HFFc6 (cell line): ENCODE results near the gene ACSBG1. TPM values are rescaled to one million over a fixed set of nuclear protein-coding genes. Genes with fewer than 3 reads are reported as not detected.
A peak's percentile ranks its signal among the peaks of the same experiment; 100 is the strongest.

Source experiments
- DNase-seq: peaks from one replicate; pipeline ENCODE4 v3.0.0-alpha.2; 2018
- H3K27ac Mint-ChIP-seq: 2 replicates; pipeline ENCODE4 v1.8.0; 2020; ENCODE audit warnings: mild to moderate bottlenecking, mixed read lengths
- H3K27me3 Mint-ChIP-seq: 2 replicates; pipeline ENCODE4 v1.8.0; 2021; ENCODE audit warnings: mild to moderate bottlenecking, moderate library complexity, mixed read lengths; ENCODE audit not compliant: insufficient read depth
- H3K36me3 Mint-ChIP-seq: 2 replicates; pipeline ENCODE4 v1.8.0; 2021; ENCODE audit warnings: low read depth, mixed read lengths
- H3K4me1 Mint-ChIP-seq: 2 replicates; pipeline ENCODE4 v1.8.0; 2020; ENCODE audit warnings: low read depth, mixed read lengths
- H3K4me3 Mint-ChIP-seq: 2 replicates; pipeline ENCODE4 v1.8.0; 2020; ENCODE audit warnings: mild to moderate bottlenecking, moderate library complexity, mixed read lengths
- H3K9me3 Mint-ChIP-seq: 2 replicates; pipeline ENCODE4 v1.8.0; 2020; ENCODE audit warnings: mild to moderate bottlenecking, mixed read lengths
- CTCF ChIP-seq: fragments of 200-600 bp; sonication (generic); IDR thresholded peaks from 2 replicates; pipeline ENCODE4 v1.5.0; 2021; ENCODE audit warnings: antibody characterized with exemption, mild to moderate bottlenecking
- total RNA-seq, 6 experiments: library from RNA; stranded (reverse); fragmentation: NEBNext Ultra II Directional; extraction: Animal tissue kit (Norgen Biotek cat#: 25700); gene quantifications; 2 replicates in 1 of 6; 3 replicates in 5 of 6; pipeline ENCODE4 v1.2.3, GENCODE V29; 2021

Gene ACSBG1
- total RNA-seq, 6 experiments from 2014 or later: not detected

- H3K4me1 Mint-ChIP-seq: peaks cover 39% of the 10 kb centered on the region
- H3K27me3 Mint-ChIP-seq: peaks cover 14% of the 10 kb centered on the region
- no peak for DNase-seq
- H3K4me3 Mint-ChIP-seq: no peak overlapping the region
- no peak overlapping the region for H3K27ac Mint-ChIP-seq
- no peaks in the 10 kb centered on the region for H3K9me3 Mint-ChIP-seq
- TF ChIP-seq CTCF: no peak
- H3K36me3 Mint-ChIP-seq: no peaks in the 10 kb centered on the region
Measured at GRCh38 chr15:78207641-78208340, 26.6 kb downstream of the ACSBG1 start.

- no peaks in the 10 kb centered on the region for H3K36me3 Mint-ChIP-seq
Measured at GRCh38 chr15:78207110-78207458, 27.3 kb downstream of the ACSBG1 start.

DNA sequence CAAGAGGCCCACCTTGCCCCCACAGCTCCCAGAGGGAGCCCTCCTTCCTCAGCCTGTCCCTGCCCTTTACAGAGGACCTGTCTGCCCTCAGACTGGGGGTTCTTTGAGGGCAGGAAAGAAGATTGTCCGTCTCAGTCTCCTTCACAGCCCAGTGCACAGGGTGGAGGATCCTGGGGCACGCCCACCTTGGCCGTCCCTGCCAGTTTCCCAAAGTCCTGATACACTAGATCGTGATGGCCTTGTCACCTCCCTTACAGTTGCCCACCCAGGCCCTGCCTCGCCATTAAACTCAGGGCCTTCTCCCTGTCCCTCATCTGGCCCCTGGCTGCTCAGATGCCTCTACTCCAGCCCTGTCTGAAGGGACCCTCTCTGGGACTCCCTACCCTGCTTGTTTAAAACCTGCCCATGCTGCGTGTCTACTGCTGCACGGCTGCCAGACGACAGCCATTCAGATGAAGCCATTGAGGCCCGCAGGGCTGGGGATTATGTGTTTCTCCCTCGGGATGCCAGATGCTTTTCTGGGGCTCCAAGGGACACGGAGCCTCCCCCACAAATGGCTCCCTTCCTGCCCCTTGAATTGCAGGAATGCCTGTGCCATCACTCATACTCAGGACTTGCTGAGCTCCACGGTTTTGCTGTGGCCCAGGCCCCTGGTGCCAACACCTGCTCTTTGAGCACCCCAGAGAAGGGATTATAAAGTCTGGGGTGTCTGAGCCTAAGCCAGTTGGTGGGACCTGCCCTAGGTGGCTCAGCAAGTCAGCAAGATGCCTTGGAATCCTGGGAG, 27.8 kb downstream of the ACSBG1 start:
- peak; percentile 44 for DNase-seq
- TF ChIP-seq CTCF: no peak
- Mint-ChIP-seq H3K9me3 (no peaks in the 10 kb centered on the region), H3K4me3 (no peak overlapping the region), H3K27ac (peak overlapping the region; percentile 51), H3K4me1 (peaks cover 29% of the 10 kb centered on the region), H3K36me3 (no peaks in the 10 kb centered on the region), H3K27me3 (peaks cover 17% of the 10 kb centered on the region)

More at GRCh38 chr15:78207110-78207458, 27.3 kb downstream of the ACSBG1 start:
- Mint-ChIP-seq H3K9me3 (no peaks in the 10 kb centered on the region), H3K4me1 (peaks cover 32% of the 10 kb centered on the region), H3K27me3 (peaks cover 17% of the 10 kb centered on the region), H3K27ac (no peak overlapping the region), H3K4me3 (no peak overlapping the region)
- no peak for TF ChIP-seq CTCF
- no peak for DNase-seq

DNA sequence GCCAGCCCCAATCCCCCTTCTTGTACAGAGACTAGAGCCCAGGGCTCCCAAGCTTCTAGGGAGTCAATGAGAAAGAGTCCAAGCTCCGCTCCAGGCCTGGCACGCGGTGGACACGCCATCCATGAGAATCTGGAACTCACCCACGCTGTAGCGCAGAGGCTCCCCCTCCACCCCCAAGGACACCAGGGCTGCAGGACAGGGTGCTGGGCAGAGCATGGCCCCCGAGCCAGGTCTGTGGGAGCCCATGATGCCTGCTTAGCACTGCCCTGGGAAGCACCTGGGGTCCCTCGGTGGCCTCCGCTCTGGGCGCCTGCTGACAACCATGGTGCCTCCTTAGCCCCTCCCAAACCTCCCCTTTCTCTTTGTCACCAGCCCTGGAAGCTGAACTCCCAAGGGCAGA, 28.5 kb downstream of the ACSBG1 start:
- Mint-ChIP-seq H3K9me3 (no peaks in the 10 kb centered on the region), H3K4me1 (peaks cover 29% of the 10 kb centered on the region), H3K4me3 (no peak overlapping the region), H3K27me3 (peaks cover 21% of the 10 kb centered on the region), H3K36me3 (no peaks in the 10 kb centered on the region), H3K27ac (no peak overlapping the region)
- DNase-seq: no peak
- TF ChIP-seq CTCF: no peak

- H3K27ac Mint-ChIP-seq: no peak overlapping the region
- H3K36me3 Mint-ChIP-seq: no peaks in the 10 kb centered on the region
Measured at GRCh38 chr15:78205337-78205736, 29.0 kb downstream of the ACSBG1 start.

More at GRCh38 chr15:78205337-78205736, 29.0 kb downstream of the ACSBG1 start:
- TF ChIP-seq CTCF: no peak
- Mint-ChIP-seq H3K9me3 (no peaks in the 10 kb centered on the region), H3K4me3 (no peak overlapping the region), H3K27me3 (peaks cover 26% of the 10 kb centered on the region), H3K4me1 (peaks cover 27% of the 10 kb centered on the region)
- DNase-seq: no peak
